HG03095 (cell line): Measurements from ENCODE around the gene MYCBP2.
"Not testable (repeated sequence)": the region's sequence is repeated elsewhere in the genome, so short reads cannot be mapped to it uniquely, and the experiment has no call there.

Source experiments
- ATAC-seq: cut with Tn5 transposase; IDR thresholded peaks from one replicate; pipeline ENCODE4 v1.9.1; 2021; ENCODE audit warnings: moderate library complexity; ENCODE audit not compliant: unreplicated experiment

Gene MYCBP2

DNA sequence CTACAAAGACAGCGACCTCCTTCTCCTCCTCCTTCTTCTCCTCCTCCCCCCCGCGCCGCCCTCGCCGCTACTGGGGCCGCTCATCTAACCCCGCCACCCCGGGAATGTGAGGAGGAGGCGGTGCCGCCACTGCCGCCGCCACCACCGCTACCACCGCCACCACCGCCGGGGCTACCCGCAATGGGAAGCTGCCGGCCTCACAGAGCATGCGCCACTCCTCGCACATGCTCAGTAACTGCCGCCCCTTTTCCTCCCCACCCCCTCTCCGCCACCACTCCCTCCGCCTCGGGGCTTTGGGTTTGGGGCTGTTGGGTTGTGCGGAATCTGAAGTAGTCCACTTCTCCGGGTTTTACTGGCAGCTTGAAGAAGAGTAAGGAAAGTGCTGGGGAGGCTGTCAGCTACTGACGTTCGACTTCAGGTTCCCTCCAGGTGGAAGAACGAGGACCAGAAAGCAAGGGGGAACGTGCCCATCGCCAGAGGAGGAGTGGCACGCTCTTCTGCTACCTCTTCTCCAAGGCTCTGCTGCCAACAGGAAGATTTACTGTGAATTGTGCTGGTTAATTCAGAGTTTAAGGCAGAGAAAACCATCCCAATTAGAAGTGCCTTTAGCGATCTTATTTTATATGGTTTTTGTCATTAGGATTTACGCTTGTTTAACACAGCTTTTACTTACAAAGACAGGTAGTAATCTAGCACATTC, at the start of gene MYCBP2:
Gene MYCBP2, minus strand, starts transcription at position 190 of the 700 bp plus-strand sequence. CDS start 319 bp downstream, outside the sequence.
- peak; percentile 42 for ATAC-seq

DNA sequence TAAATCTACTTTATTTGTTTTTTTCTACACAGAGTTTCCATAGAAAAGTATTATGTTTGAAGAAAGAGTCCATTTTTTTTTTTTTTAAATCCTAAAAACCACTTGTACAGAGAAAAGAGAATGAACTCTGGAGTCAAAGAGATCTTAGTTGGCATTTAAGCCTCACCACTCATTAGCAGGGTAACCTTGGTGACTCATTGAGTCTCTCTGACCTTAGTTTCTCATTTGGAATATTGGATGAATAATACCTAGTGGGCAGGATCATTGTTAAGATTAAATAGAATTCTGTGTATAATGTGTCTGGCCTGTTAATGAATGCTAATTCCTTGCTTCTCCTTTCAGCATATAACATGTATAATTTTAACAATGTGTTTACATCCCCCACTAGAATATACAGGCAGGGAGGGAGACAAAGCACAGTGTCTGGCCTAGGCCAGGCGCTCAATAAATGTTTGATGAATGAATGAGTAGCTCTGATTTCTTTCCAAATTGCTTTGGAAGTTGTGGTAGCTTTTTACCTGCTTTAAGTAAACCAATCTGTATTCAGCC, 48.7 kb upstream of the MYCBP2 start:
- no peak for ATAC-seq

DNA sequence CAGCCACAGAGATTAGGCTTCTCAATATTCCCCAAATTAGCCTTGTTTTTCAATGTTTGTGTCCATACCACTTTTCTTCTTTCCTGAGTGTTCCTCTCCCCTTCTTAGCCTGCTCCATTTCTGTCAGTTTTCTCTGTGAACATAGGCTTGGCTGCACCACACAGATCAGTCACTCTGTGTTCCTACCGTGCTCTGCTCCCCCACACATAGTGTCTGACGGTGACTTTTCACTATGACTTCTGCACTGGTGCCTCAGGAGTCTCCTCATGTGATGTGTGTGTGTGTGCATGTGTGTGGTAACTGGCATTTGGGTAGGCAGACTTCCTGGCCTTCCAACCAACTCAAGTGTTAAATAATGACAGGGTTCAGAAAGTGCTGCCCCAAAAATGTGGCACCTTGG, 47.9 kb upstream of the MYCBP2 start:
- no peak for ATAC-seq

- no peak for ATAC-seq
Measured at GRCh38 chr13:77374339-77374738, 47.4 kb upstream of the MYCBP2 start.

GRCh38 chr13:77373502-77373901, 46.6 kb upstream of the MYCBP2 start:
- no peak for ATAC-seq

DNA sequence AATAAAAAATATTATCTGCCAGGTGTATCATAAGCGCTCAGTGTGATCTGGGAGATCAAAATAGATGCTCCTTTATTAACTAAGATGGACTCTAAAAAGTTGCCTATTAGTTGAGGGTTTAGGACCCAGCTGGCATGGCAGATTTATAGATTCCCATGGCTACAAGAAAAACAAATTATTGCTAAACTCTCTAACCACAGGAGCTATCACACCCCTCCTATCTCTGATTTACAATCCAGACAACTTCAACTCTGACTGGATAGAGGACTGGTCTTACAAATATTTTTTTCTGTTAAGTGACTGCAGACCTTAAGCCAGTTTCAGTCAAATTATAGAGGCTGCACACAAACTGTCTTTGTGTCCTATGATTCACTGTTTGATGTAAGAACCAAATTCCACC, 45.4 kb upstream of the MYCBP2 start:
- no peak for ATAC-seq

DNA sequence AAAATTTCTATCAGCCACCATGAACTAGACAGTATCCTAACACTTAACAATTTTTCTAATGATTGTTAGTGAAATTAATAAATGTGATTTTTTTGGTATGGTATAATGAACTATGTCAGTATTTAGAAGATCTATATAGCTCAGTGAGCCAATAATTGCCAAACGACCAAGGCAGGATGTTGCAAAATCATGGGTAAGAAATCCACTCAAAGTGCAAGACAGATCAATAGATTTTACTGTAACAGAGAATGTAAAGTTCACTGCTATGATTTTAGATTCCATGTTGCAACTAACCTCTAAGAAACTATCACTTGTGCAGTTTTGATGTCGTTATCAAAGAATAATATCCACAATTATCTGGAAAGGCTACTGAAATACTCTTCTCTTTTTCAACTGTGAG, 44.0 kb upstream of the MYCBP2 start:
- ATAC-seq = no peak

DNA sequence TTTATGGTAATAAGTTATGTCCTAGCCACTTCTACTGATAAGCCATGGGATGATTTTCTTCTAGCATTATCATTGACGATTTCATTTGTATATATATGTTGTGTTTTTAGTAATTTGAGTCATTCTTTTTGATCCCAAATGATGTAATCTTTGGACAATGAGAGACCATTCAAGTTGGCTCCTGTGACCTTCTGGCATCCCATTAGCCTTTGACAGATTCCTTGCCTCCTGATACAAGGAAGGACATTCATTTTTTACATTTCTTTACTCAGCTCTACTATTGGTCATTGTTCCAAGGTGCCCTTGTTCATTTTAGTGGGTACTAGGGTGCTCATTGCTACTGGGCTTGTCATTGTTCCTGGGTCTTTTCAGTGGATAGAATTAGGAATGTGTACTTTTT, 35.3 kb upstream of the MYCBP2 start:
- no peak for ATAC-seq

DNA sequence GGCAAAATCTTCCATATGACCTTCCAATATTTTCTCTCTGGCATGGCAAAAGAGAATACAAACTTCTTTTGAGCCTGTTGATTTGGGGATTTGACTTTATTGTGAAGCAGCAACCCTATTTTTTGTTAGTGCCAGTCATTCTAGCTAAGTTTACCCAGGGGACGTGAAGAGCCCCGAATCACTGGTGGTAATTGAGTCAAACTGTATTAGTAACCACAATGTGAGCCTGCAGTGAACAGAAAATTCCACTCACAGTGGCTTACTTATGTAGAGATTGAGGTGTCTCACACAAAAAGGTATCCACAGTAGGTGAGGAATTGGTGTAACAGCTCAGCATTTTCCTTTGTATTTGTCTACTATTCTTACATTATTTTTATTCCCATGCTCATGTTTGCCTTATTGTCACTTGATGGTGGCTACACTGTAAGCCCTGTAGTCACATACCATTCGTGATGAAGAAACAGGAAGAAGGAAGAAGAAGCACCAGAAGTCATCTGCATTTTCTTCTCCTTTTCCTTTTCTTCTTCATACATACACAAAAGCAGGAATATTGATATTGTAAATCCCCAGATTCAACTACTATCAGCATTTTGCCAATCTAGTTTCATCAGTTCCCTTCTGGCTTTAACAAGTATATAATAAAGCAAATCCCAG, 33.3 kb upstream of the MYCBP2 start:
- no peak for ATAC-seq

DNA sequence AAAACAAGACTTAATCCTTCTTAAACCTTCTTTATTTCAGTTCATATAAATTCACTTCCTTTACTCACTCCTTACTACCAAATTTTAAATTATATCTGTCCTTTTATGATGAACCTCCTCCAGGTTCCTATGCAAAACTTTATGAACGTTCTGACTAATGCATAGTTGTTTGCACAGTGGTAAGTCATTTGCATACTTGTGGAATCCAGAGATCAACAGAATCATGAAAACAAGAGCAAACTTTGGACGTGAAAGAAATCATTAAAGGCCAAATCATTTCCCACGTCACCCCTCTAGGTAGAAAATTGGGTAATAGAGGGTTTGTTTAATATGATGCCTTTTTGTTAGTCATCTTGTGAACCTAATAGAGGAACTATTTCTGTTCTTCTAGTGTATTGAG, 32.3 kb upstream of the MYCBP2 start:
- ATAC-seq = no peak

DNA sequence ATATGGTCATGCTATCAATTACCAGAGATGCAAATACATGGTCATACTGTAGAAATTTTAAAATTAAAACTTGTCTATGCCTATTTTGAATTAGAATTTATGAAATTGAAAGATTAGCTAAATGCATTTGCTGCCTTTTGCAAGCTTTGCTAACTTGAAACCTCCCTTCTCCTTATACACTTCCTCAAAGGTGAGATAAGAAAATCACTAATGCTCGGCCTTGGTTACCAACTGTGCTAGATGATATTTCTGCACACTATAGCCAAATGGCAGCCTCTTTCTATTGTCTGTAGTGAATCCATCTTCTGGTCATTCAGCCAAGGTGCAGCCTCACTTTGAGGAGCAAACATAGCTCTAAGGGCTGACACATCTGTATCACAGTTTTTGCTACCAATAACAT, 31.1 kb upstream of the MYCBP2 start:
- ATAC-seq = no peak

- ATAC-seq = no peak
Measured at GRCh38 chr13:77356155-77356554, 29.3 kb upstream of the MYCBP2 start.

DNA sequence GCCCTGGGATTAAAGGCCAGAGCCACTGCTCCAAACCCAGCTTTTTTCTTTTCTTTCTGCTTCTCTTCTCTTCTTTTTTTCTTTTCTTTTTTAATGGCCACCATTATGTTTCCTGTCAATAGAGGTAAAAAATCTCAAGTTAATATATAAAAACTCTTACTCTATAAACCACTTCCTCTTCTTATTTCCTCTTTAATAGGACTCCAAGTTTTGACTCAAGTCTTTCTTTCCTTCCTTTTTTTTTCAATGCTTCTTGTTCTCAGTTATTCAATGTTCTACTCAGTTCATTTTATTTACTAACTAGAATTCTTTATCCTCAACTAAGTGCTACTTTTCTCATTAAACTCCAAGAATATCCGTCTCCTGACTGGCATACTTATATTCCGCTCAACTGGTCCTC, 27.1 kb upstream of the MYCBP2 start:
- ATAC-seq = no peak

DNA sequence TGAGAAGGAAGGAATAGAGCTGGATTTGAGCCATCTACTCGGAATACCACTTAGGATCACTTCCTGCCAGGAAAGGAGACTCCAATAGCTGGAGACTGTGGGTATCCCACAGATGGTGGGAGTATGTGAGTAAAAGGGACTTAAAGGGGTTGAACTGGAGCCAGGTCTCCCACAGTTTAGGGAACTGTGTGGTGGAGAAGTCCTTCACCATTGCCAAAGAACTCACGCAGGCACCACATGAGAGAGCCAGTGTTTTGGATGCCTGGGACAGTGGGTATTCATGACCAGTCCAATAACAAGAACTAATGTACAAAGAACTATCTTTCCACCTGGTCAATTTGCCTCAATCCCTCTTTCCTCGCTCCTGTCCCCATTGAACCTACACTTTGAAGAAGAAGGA, 24.4 kb upstream of the MYCBP2 start:
- no peak for ATAC-seq

GRCh38 chr13:77350811-77351210, 23.9 kb upstream of the MYCBP2 start:
- no peak for ATAC-seq

- no peak for ATAC-seq
Measured at GRCh38 chr13:77349365-77349764, 22.5 kb upstream of the MYCBP2 start.

DNA sequence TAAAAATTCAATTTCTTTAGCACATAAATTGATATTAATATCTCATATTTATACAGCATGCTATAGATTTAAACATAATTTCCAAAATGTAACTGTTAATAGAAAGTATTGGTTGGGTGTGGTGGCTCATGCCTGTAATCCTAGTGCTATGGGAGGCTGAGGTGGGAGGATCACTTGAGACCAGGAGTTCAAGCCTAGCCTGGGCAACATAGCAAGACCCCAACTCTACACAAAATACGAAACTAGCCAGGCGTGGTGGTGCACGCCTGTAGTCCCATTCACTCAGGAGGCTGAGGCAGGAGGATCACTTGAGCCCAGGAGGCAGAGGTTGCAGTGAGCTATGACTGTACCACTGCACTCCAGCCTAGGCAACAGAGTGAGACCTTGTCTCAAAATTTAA, 20.5 kb upstream of the MYCBP2 start:
- ATAC-seq = not testable (repeated sequence)

DNA sequence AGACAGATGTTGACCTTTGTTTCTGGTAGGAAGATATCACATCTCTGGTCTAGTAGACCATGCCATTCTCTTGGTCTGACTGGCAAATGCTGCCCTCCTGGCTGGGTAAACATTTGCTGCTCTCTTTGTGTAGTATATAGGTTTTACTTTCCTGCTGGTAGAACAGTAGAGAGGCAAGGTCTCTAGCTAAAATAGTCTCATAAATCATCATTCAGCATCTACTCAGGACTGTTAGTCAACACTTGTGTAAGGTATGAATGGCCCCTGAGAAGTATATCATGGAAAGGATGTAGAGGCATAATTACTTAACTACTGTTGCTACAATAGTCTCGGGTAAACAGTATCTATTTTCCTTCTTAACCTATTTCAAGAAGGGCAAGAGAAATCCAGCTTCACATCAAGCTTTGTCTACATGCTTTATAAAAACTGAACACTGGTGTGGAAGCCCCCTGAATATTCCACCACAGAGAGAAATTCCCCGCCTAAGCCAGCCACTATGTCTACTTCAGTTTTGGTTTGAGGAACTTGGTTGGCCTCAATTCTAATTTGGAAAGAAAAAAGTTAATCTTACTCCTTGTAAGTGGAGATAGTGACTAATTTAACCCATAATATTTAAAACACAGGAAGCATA, 18.4 kb upstream of the MYCBP2 start:
- peak; percentile 68 for ATAC-seq

DNA sequence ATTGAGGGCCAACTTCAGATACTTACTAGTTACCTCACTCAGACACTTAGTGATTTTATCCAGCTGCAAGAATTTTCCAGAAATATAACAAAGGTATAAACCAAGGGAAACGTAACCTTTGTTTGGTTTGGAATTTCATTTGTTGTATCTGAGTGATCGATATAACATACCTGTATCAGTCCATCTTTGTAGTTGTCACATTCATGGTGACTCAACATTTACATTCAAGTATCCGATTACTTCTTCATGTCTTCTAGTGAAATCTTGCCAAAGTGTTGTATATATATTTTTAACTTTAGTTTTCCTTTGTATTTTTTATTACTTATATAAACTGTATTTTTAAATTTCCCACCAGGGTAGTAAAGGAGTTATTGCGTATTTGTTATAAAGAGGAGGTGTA, 16.9 kb upstream of the MYCBP2 start:
- no peak for ATAC-seq

GRCh38 chr13:77339408-77339807, 12.5 kb upstream of the MYCBP2 start:
- ATAC-seq = peak; percentile 60

DNA sequence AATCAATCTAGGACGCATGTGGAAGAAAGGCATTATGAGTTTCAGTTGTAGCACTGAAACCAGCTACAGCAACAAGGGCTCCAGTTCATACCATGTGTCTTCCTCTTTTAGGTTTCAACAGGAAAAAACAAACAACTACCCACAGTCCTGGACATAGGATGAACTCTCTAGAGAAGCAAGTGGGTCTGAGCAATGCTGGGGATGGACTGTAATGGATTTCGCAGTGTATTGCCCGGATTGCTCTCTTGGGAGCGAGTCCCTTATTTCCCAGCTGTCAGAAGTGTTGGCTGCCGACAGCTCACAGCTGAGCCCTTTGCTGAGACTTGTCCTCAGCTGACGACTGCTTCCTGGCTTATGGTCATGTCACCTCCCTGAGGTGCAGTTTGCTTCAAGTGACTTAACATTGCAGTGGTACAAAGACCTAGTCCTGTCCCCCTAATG, 12.1 kb upstream of the MYCBP2 start:
- peak; percentile 63 for ATAC-seq

GRCh38 chr13:77338329-77338728, 11.4 kb upstream of the MYCBP2 start:
- peak; percentile 38 for ATAC-seq
